ENCODE measurements around the gene RSRC1.
"Not testable (repeated sequence)": the region's sequence is repeated elsewhere in the genome, so short reads cannot be mapped to it uniquely, and the experiment has no call there.

RSRC1 gene

GRCh38 chr3:158479051-158479450 lies 369.2 kb downstream of the RSRC1 start:
- no peak for DNase-seq

GRCh38 chr3:158483701-158484235 lies 373.9 kb downstream of the RSRC1 start:
- no peak for DNase-seq

GRCh38 chr3:158486200-158486599 lies 376.3 kb downstream of the RSRC1 start:
- no peak for DNase-seq

- no peak for DNase-seq
Measured at GRCh38 chr3:158488670-158489069, 378.8 kb downstream of the RSRC1 start.

GRCh38 chr3:158489181-158489580 lies 379.3 kb downstream of the RSRC1 start:
- DNase-seq: no peak

GRCh38 chr3:158491968-158492367 lies 382.1 kb downstream of the RSRC1 start:
- DNase-seq: no peak

GRCh38 chr3:158492685-158493084 lies 382.8 kb downstream of the RSRC1 start:
- no peak for DNase-seq

- DNase-seq: no peak
Measured at GRCh38 chr3:158493931-158494330, 384.0 kb downstream of the RSRC1 start.

GRCh38 chr3:158494673-158495072 lies 384.8 kb downstream of the RSRC1 start:
- DNase-seq: no peak

GRCh38 chr3:158495398-158495902 lies 385.6 kb downstream of the RSRC1 start:
- DNase-seq: not testable (repeated sequence)

GRCh38 chr3:158505117-158505516 lies 395.2 kb downstream of the RSRC1 start:
- DNase-seq: no peak

GRCh38 chr3:158506456-158506855 lies 396.6 kb downstream of the RSRC1 start:
- no peak for DNase-seq

- no peak for DNase-seq
Measured at GRCh38 chr3:158508481-158508880, 398.6 kb downstream of the RSRC1 start.

- no peak for DNase-seq
Measured at GRCh38 chr3:158509891-158510290, 400.0 kb downstream of the RSRC1 start.

- not testable (repeated sequence) for DNase-seq
Measured at GRCh38 chr3:158516729-158517128, 406.8 kb downstream of the RSRC1 start.

- DNase-seq: no peak
Measured at GRCh38 chr3:158519776-158520175, 409.9 kb downstream of the RSRC1 start.

GRCh38 chr3:158520433-158520832 lies 410.5 kb downstream of the RSRC1 start:
- no peak for DNase-seq

- DNase-seq: no peak
Measured at GRCh38 chr3:158522221-158523136, 412.6 kb downstream of the RSRC1 start.

- DNase-seq: no peak
Measured at GRCh38 chr3:158528076-158528674, 418.3 kb downstream of the RSRC1 start.

GRCh38 chr3:158531334-158531733 lies 421.4 kb downstream of the RSRC1 start:
- no peak for DNase-seq

- DNase-seq: peak in 1 of 2 experiments; percentile 49
Measured at GRCh38 chr3:158532099-158532734, 422.3 kb downstream of the RSRC1 start.

GRCh38 chr3:158535918-158536317 lies 426.0 kb downstream of the RSRC1 start:
- no peak for DNase-seq

GRCh38 chr3:158539414-158540014 lies 429.6 kb downstream of the RSRC1 start:
- peak in 1 of 2 experiments; percentile 44 for DNase-seq

Data from SW 1271 (cell line).